BJ (cell line): ENCODE data around the gene MITD1. TPM values are rescaled to one million over a fixed set of nuclear protein-coding genes. Genes with fewer than 3 reads are reported as not detected.

Experiments
- CTCF ChIA-PET: fragments of 350-600 bp; formaldehyde crosslinking; extraction: SDS; loops from one replicate; lab custom pipeline; 2021; ENCODE audit warnings: antibody characterized with exemption, inconsistent platforms; lab: Yijun Ruan, JAX
- POLR2A ChIA-PET: fragments of 300-600 bp; sonication (Branson Sonifier 250); formaldehyde crosslinking; extraction: SDS; loops from one replicate; lab custom pipeline; 2021; ENCODE audit warnings: antibody characterized with exemption; lab: Charles Lee
- DNase-seq: peaks from one replicate; pipeline ENCODE4 v3.0.0-alpha.2; 2011; ENCODE audit warnings: low read depth
- H3K27me3 ChIP-seq: 2 replicates; pipeline ENCODE4 v1.6.0; 2011; ENCODE audit warnings: low read length; ENCODE audit not compliant: control insufficient read depth, insufficient read depth
- H3K36me3 ChIP-seq: 2 replicates; pipeline ENCODE4 v1.5.1; 2011; ENCODE audit warnings: low read length; ENCODE audit not compliant: control insufficient read depth, insufficient read depth
- H3K4me3 ChIP-seq: 2 replicates; pipeline ENCODE4 v1.5.1; 2011; ENCODE audit warnings: low read depth, mild to moderate bottlenecking, control low read depth, low read length
- polyA plus RNA-seq: library from polyadenylated mRNA; depleted of rRNA; stranded (reverse); fragments of >200 nt; gene quantifications from 2 replicates; pipeline ENCODE4 v1.2.3, GENCODE V29; 2011
- TF ChIP-seq, protein P1 (sequence below): IDR thresholded peaks from 2 replicates; pipeline ENCODE4 v1.5.1; 2011; ENCODE audit warnings: low read depth, mild to moderate bottlenecking, control low read depth, inconsistent platforms, low read length, moderate library complexity; ENCODE audit not compliant: insufficient read depth

Gene MITD1
- polyA plus RNA-seq, 1 experiment: 7.9 TPM

GRCh38 chr2:99171377-99172140 lies 9.3 kb downstream of the MITD1 start:
- H3K4me3 ChIP-seq: no peak overlapping the region
- TF ChIP-seq, protein P1, sequence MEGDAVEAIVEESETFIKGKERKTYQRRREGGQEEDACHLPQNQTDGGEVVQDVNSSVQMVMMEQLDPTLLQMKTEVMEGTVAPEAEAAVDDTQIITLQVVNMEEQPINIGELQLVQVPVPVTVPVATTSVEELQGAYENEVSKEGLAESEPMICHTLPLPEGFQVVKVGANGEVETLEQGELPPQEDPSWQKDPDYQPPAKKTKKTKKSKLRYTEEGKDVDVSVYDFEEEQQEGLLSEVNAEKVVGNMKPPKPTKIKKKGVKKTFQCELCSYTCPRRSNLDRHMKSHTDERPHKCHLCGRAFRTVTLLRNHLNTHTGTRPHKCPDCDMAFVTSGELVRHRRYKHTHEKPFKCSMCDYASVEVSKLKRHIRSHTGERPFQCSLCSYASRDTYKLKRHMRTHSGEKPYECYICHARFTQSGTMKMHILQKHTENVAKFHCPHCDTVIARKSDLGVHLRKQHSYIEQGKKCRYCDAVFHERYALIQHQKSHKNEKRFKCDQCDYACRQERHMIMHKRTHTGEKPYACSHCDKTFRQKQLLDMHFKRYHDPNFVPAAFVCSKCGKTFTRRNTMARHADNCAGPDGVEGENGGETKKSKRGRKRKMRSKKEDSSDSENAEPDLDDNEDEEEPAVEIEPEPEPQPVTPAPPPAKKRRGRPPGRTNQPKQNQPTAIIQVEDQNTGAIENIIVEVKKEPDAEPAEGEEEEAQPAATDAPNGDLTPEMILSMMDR: no peak
- peaks cover 3% of the 10 kb centered on the region for H3K36me3 ChIP-seq
- no peaks in the 10 kb centered on the region for H3K27me3 ChIP-seq
- POLR2A ChIA-PET: no interaction called here
- CTCF ChIA-PET: no interaction called here
- DNase-seq: no peak

DNA sequence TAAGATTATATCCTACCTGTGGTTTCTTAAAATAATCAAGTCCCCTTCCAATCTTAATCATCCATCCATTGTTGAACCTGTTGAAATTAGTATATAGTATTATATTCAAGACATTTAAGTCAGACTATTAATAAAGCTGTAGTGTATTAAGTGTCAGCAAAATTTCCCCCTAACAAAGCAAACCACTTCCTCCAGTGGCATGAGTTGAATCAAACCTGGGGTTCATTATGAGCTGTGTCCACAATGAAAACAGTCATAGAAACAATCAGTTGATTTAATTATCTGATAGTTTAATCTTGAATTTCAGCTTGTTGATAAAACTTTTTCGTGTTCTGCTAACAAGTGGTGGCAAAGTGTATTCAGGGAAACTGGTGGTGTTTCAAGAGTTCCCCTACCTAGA lies 11.3 kb downstream of the MITD1 start:
- DNase-seq: no peak
- CTCF ChIA-PET: interaction anchor here (1.7 kb wide), 2 partner anchors 9 to 14 kb away, joined by 4 read pairs; no protein-coding TSS in a partner anchor
- TF ChIP-seq, protein P1: no peak
- no peaks in the 10 kb centered on the region for H3K27me3 ChIP-seq
- no peak overlapping the region for H3K4me3 ChIP-seq
- POLR2A ChIA-PET: no interaction called here
- peaks cover 3% of the 10 kb centered on the region for H3K36me3 ChIP-seq

GRCh38 chr2:99166218-99166617 lies 14.6 kb downstream of the MITD1 start:
- ChIA-PET CTCF (no interaction called here), POLR2A (no interaction called here)
- Histone ChIP-seq H3K27me3 (no peaks in the 10 kb centered on the region), H3K4me3 (no peak overlapping the region), H3K36me3 (peaks cover 3% of the 10 kb centered on the region)
- TF ChIP-seq, protein P1: no peak
- DNase-seq: no peak

- DNase-seq: no peak
- Histone ChIP-seq H3K4me3 (no peak overlapping the region), H3K36me3 (no peaks in the 10 kb centered on the region), H3K27me3 (no peaks in the 10 kb centered on the region)
- POLR2A ChIA-PET: no interaction called here
- CTCF ChIA-PET: interaction anchor here (0.8 kb wide), 1 partner anchor 19 kb away, joined by 3 read pairs; no protein-coding TSS in a partner anchor
- TF ChIP-seq, protein P1: no peak
These were observed 21.3 kb downstream of the MITD1 start for GRCh38 chr2:99159594-99159993.

GRCh38 chr2:99158599-99158998 lies 22.3 kb downstream of the MITD1 start:
- Histone ChIP-seq H3K4me3 (no peak overlapping the region), H3K36me3 (no peaks in the 10 kb centered on the region), H3K27me3 (no peaks in the 10 kb centered on the region)
- TF ChIP-seq, protein P1: no peak
- DNase-seq: no peak
- CTCF ChIA-PET: interaction anchor here (0.8 kb wide), 1 partner anchor 18 kb away, joined by 3 read pairs; no protein-coding TSS in a partner anchor
- POLR2A ChIA-PET: no interaction called here
